H9 (cell line): Measurements from ENCODE around the gene ICAM4. TPM values are rescaled to one million over a fixed set of nuclear protein-coding genes. Genes with fewer than 3 reads are reported as not detected.

Experiments used
- DNase-seq: peaks from one replicate; pipeline ENCODE4 v3.0.0-alpha.2; 2017
- H2AFZ ChIP-seq: one replicate; pipeline ENCODE4 v1.6.1; 2013; ENCODE audit warnings: mild to moderate bottlenecking, low read length, control low read depth, moderate library complexity
- H2AK5ac ChIP-seq: 2 replicates; pipeline ENCODE4 v1.6.1; 2013; ENCODE audit warnings: low read length, control low read depth, mixed read lengths; ENCODE audit not compliant: insufficient read length
- H2BK120ac ChIP-seq: one replicate; pipeline ENCODE4 v1.6.1; 2013; ENCODE audit warnings: low read depth, mild to moderate bottlenecking, low read length, control low read depth, inconsistent platforms; ENCODE audit not compliant: poor library complexity, severe bottlenecking
- H2BK12ac ChIP-seq: 2 replicates; pipeline ENCODE4 v1.6.1; 2013; ENCODE audit warnings: low read length, control low read depth, mixed read lengths, low read depth; ENCODE audit not compliant: insufficient read length
- H2BK15ac ChIP-seq: 2 replicates; pipeline ENCODE4 v1.6.1; 2013; ENCODE audit warnings: low read depth, low read length, control low read depth
- H2BK20ac ChIP-seq: one replicate; pipeline ENCODE4 v1.6.1; 2013; ENCODE audit warnings: low read depth, mild to moderate bottlenecking, low read length, control low read depth, inconsistent platforms; ENCODE audit not compliant: poor library complexity, severe bottlenecking
- H2BK5ac ChIP-seq: 2 replicates; pipeline ENCODE4 v1.6.1; 2013; ENCODE audit warnings: low read length, control low read depth, mixed read lengths; ENCODE audit not compliant: insufficient read length
- H3K14ac ChIP-seq: 2 replicates; pipeline ENCODE4 v1.6.1; 2013; ENCODE audit warnings: low read length, control low read depth; ENCODE audit not compliant: insufficient read depth
- H3K18ac ChIP-seq: 2 replicates; pipeline ENCODE4 v1.6.1; 2013; ENCODE audit warnings: low read depth, mild to moderate bottlenecking, mixed read lengths, low read length, control low read depth; ENCODE audit not compliant: insufficient read length
- H3K23ac ChIP-seq: 2 replicates; pipeline ENCODE4 v1.6.1; 2013; ENCODE audit warnings: low read length, control low read depth, mixed read lengths, low read depth; ENCODE audit not compliant: insufficient read length
- H3K23me2 ChIP-seq: 2 replicates; pipeline ENCODE4 v1.6.1; 2013; ENCODE audit warnings: low read depth, mild to moderate bottlenecking, mixed read lengths, low read length, control low read depth; ENCODE audit not compliant: insufficient read length, poor library complexity, severe bottlenecking
- H3K27ac ChIP-seq: 2 replicates; pipeline ENCODE4 v1.5.1; 2013; ENCODE audit warnings: low read length, control low read depth, mixed read lengths, low read depth; ENCODE audit not compliant: insufficient read length
- H3K27me3 ChIP-seq: 2 replicates; pipeline ENCODE4 v1.6.1; 2013; ENCODE audit warnings: low read length, control low read depth, inconsistent platforms; ENCODE audit not compliant: insufficient read depth
- H3K4ac ChIP-seq: 2 replicates; pipeline ENCODE4 v1.6.1; 2013; ENCODE audit warnings: low read depth, mild to moderate bottlenecking, control low read depth, inconsistent platforms, low read length, moderate library complexity
- H3K4me1 ChIP-seq: 2 replicates; pipeline ENCODE4 v1.6.1; 2013; ENCODE audit warnings: low read length, control low read depth, inconsistent platforms; ENCODE audit not compliant: insufficient read depth
- H3K4me2 ChIP-seq: 2 replicates; pipeline ENCODE4 v1.6.1; 2013; ENCODE audit warnings: low read length, control low read depth, mixed read lengths; ENCODE audit not compliant: insufficient read length, insufficient read depth
- H3K56ac ChIP-seq: 2 replicates; pipeline ENCODE4 v1.6.1; 2013; ENCODE audit warnings: low read depth, mild to moderate bottlenecking, mixed read lengths, low read length, control low read depth; ENCODE audit not compliant: insufficient read length
- H3K79me1 ChIP-seq: 2 replicates; pipeline ENCODE4 v1.6.1; 2013; ENCODE audit warnings: low read depth, mild to moderate bottlenecking, moderate library complexity, low read length, control low read depth, inconsistent platforms; ENCODE audit not compliant: insufficient read depth, poor library complexity, severe bottlenecking
- H3K79me2 ChIP-seq: 2 replicates; pipeline ENCODE4 v1.6.1; 2013; ENCODE audit warnings: low read length, control low read depth, inconsistent platforms; ENCODE audit not compliant: insufficient read depth
- H3K9ac ChIP-seq: 2 replicates; pipeline ENCODE4 v1.6.1; 2013; ENCODE audit warnings: low read length, control low read depth, mixed read lengths; ENCODE audit not compliant: insufficient read length; ENCODE audit errors: extremely low read depth
- H3K9me3 ChIP-seq: one replicate; pipeline ENCODE4 v1.6.1; 2013; ENCODE audit warnings: low read depth, low read length, inconsistent platforms; ENCODE audit not compliant: control insufficient read depth
- H3T11ph ChIP-seq: one replicate; pipeline ENCODE4 v1.6.1; 2013; ENCODE audit warnings: mild to moderate bottlenecking, low read length, control low read depth, inconsistent platforms
- H4K20me1 ChIP-seq: one replicate; pipeline ENCODE4 v1.6.1; 2013; ENCODE audit not compliant: control insufficient read depth, insufficient read length, insufficient read depth
- H4K5ac ChIP-seq: 2 replicates; pipeline ENCODE4 v1.6.1; 2013; ENCODE audit warnings: low read depth, mild to moderate bottlenecking, mixed read lengths, low read length, control low read depth; ENCODE audit not compliant: insufficient read length
- H4K8ac ChIP-seq: replicated peaks from 2 replicates; pipeline ENCODE4 v1.6.1; 2013; ENCODE audit warnings: low read length, control low read depth, mixed read lengths, low read depth; ENCODE audit not compliant: insufficient read length
- H4K91ac ChIP-seq: 2 replicates; pipeline ENCODE4 v1.6.1; 2013; ENCODE audit warnings: low read depth, mild to moderate bottlenecking, moderate library complexity, mixed read lengths, low read length, control low read depth; ENCODE audit not compliant: insufficient read length
- H3K27ac Mint-ChIP-seq, 3 experiments: 2 replicates in 2 of 3; 3 replicates in 1 of 3; pipeline ENCODE4 v1.8.0; 2020 to 2021; ENCODE audit warnings: mixed read lengths in 3 of 3, mild to moderate bottlenecking in 1 of 3, moderate library complexity in 1 of 3
- H3K27me3 Mint-ChIP-seq: 2 replicates; pipeline ENCODE4 v1.8.0; 2021; ENCODE audit warnings: low read depth, mild to moderate bottlenecking, moderate library complexity, mixed read lengths
- H3K36me3 Mint-ChIP-seq, 3 experiments: 2 replicates in 2 of 3; 3 replicates in 1 of 3; pipeline ENCODE4 v1.8.0; 2020 to 2021; ENCODE audit warnings: low read depth in 3 of 3, mixed read lengths in 3 of 3; ENCODE audit not compliant: insufficient read depth in 1 of 3
- H3K4me1 Mint-ChIP-seq, 2 experiments: 2 replicates each; pipeline ENCODE4 v1.8.0; 2020; ENCODE audit warnings: mixed read lengths in 2 of 2
- H3K4me3 Mint-ChIP-seq, 2 experiments: 2 replicates in 1 of 2; 3 replicates in 1 of 2; pipeline ENCODE4 v1.8.0; 2020 to 2021; ENCODE audit warnings: mild to moderate bottlenecking in 2 of 2, mixed read lengths in 2 of 2, moderate library complexity in 1 of 2
- H3K9me3 Mint-ChIP-seq, 2 experiments: 2 replicates in 1 of 2; 3 replicates in 1 of 2; pipeline ENCODE4 v1.8.0; 2020; ENCODE audit warnings: mild to moderate bottlenecking in 2 of 2, mixed read lengths in 2 of 2, moderate library complexity in 1 of 2
- CTCF ChIP-seq: fragments of 200-600 bp; sonication (generic); conservative IDR thresholded peaks from 3 replicates; pipeline ENCODE4 v1.8.0; 2021; ENCODE audit warnings: antibody characterized with exemption, mild to moderate bottlenecking
- WGBS: extraction: QIAGEN DNeasy Blood & Tissue Kit; methylation state at CpG from one replicate; pipeline ENCODE4 v1.1.7; 2013; ENCODE audit warnings: missing lambda C conversion rate, low lambda C conversion rate, mixed read lengths; ENCODE audit not compliant: insufficient read length; ENCODE audit errors: extremely low coverage; 5-methylcytosine and 5-hydroxymethylcytosine counted together
- total RNA-seq: library from RNA; stranded (reverse); gene quantifications from 2 replicates; pipeline ENCODE4 v1.2.1, GENCODE V29; 2021

Gene ICAM4
- total RNA-seq, 1 experiment from 2014 or later: 1.1 TPM

DNA sequence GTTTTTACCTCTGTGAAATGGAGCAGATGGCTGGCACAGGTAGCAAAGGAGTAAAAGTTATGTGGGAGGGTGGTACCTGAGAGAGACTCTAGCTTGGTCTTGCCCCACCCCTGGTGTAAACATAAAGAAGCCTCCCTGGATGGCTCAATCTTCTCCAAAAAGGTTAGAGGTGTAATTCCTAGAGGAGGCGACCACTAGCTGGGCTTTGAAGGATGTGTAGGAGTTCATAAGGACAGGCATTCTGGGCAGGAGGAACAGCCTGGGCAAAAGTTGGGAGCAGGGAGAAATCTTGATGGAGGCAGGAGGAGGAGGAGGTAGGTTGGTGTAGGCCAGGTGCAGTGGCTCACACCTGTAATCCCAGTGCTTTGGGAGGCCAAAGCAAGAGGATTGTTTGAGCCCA is 7.8 kb upstream of the ICAM4 start:
- DNase-seq: no peak
- Mint-ChIP-seq H3K36me3 (no peaks in the 10 kb centered on the region; a peak in 1 of 7 replicates), H3K9me3 (no peaks in the 10 kb centered on the region), H3K27me3 (peaks cover 9% of the 10 kb centered on the region), H3K4me3 (no peak overlapping the region), H3K27ac (no peak overlapping the region), H3K4me1 (peaks cover 0 to 10% of the 10 kb centered on the region in 2 experiments; a peak in 2 of 4 replicates)
- Histone ChIP-seq H3K4me1 (no peaks in the 10 kb centered on the region), H3K9ac (no peak overlapping the region), H2AK5ac (no peak overlapping the region), H3K14ac (no peak overlapping the region), H3K79me2 (no peaks in the 10 kb centered on the region), H3K4me2 (no peak overlapping the region), H3T11ph (no peak overlapping the region), H4K20me1 (no peaks in the 10 kb centered on the region), H3K79me1 (no peaks in the 10 kb centered on the region), H3K23ac (no peak overlapping the region), H3K18ac (no peak overlapping the region), H2AFZ (no peak overlapping the region), H2BK5ac (no peak overlapping the region), H3K27ac (no peak overlapping the region), H4K8ac (no peak overlapping the region), H2BK12ac (no peak overlapping the region), H3K56ac (no peak overlapping the region), H2BK20ac (no peak overlapping the region), H2BK120ac (no peak overlapping the region), H2BK15ac (no peak overlapping the region), H3K4ac (no peak overlapping the region), H3K27me3 (no peaks in the 10 kb centered on the region), H3K9me3 (no peaks in the 10 kb centered on the region), H4K91ac (no peak overlapping the region), H3K23me2 (no peaks in the 10 kb centered on the region), H4K5ac (no peak overlapping the region)
- WGBS: no CpG with 5 or more reads among the region's 1 CpG
- TF ChIP-seq CTCF: no peak
